HCT116 (cell line): ENCODE measurements around the gene SLC25A33.

Source experiments
- EZH2 ChIP-seq: fragments of 200-600 bp; sonication (generic); IDR thresholded peaks from 2 replicates; pipeline ENCODE4 v1.6.1; 2017; ENCODE audit warnings: antibody characterized with exemption, mixed run types
- POLR2A ChIP-seq: IDR thresholded peaks from 2 replicates; pipeline ENCODE4 v1.7.0; 2011; ENCODE audit warnings: borderline replicate concordance; ENCODE audit not compliant: insufficient read depth, insufficient read length; ENCODE audit errors: extremely low read depth
- POLR2AphosphoS5 ChIP-seq: IDR thresholded peaks from 2 replicates; pipeline ENCODE4 v1.6.1; 2011; ENCODE audit warnings: mild to moderate bottlenecking, low read depth, low read length, moderate library complexity
- RAD21 ChIP-seq: IDR thresholded peaks from 2 replicates; pipeline ENCODE4 v1.6.1; 2012; ENCODE audit warnings: low read depth, mild to moderate bottlenecking
- SP1 ChIP-seq: IDR thresholded peaks from 2 replicates; pipeline ENCODE4 v1.6.1; 2012; ENCODE audit warnings: low read depth
- ZNF274 ChIP-seq: fragments of 200-500 bp; sonication (Bioruptor generic); IDR thresholded peaks from 2 replicates; pipeline ENCODE4 v1.6.1; 2014; ENCODE audit warnings: mild to moderate bottlenecking, low read depth, low read length, inconsistent platforms
- TF ChIP-seq, protein P1 (sequence below), 3 experiments: fragments of 200-600 bp in 1 of 3; sonication (generic) in 1 of 3; IDR thresholded peaks in 2 of 3; conservative IDR thresholded peaks in 1 of 3; 2 replicates each; pipeline ENCODE4 v1.5.1; 2012 to 2017; ENCODE audit warnings: low read depth in 2 of 3, low read length in 2 of 3, antibody characterized with exemption in 1 of 3, borderline replicate concordance in 1 of 3, control low read depth in 1 of 3, mild to moderate bottlenecking in 1 of 3, mixed read lengths in 1 of 3, mixed run types in 1 of 3, moderate library complexity in 1 of 3; ENCODE audit not compliant: insufficient read depth in 1 of 3

GRCh38 chr1:9618909-9619679 is 79.8 kb downstream of the SLC25A33 start:
- TF ChIP-seq RAD21 (no peak), POLR2AphosphoS5 (no peak), POLR2A (no peak), SP1 (no peak), EZH2 (no peak), ZNF274 (no peak)
- TF ChIP-seq, protein P1, sequence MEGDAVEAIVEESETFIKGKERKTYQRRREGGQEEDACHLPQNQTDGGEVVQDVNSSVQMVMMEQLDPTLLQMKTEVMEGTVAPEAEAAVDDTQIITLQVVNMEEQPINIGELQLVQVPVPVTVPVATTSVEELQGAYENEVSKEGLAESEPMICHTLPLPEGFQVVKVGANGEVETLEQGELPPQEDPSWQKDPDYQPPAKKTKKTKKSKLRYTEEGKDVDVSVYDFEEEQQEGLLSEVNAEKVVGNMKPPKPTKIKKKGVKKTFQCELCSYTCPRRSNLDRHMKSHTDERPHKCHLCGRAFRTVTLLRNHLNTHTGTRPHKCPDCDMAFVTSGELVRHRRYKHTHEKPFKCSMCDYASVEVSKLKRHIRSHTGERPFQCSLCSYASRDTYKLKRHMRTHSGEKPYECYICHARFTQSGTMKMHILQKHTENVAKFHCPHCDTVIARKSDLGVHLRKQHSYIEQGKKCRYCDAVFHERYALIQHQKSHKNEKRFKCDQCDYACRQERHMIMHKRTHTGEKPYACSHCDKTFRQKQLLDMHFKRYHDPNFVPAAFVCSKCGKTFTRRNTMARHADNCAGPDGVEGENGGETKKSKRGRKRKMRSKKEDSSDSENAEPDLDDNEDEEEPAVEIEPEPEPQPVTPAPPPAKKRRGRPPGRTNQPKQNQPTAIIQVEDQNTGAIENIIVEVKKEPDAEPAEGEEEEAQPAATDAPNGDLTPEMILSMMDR (IDR thresholded peaks at IDR 0.05 in 2 of 3, conservative IDR thresholded peaks at IDR 0.05 in 1 of 3; ENCODE audit: borderline replicate concordance in 1 of 3, insufficient read depth in 1 of 3, low read depth in 2 of 3, low read length in 2 of 3), result no peak
